C4-2B (cell line): Measurements from ENCODE around the gene NOP9.

Experiments
- ZFX ChIP-seq: fragments of 450-650 bp; IDR thresholded peaks from 2 replicates; pipeline ENCODE4 v1.6.1; 2017
- TF ChIP-seq, protein P1 (sequence below): fragments of 450-650 bp; conservative IDR thresholded peaks from 2 replicates; pipeline ENCODE4 v1.5.1; 2017; ENCODE audit warnings: mild to moderate bottlenecking

DNA sequence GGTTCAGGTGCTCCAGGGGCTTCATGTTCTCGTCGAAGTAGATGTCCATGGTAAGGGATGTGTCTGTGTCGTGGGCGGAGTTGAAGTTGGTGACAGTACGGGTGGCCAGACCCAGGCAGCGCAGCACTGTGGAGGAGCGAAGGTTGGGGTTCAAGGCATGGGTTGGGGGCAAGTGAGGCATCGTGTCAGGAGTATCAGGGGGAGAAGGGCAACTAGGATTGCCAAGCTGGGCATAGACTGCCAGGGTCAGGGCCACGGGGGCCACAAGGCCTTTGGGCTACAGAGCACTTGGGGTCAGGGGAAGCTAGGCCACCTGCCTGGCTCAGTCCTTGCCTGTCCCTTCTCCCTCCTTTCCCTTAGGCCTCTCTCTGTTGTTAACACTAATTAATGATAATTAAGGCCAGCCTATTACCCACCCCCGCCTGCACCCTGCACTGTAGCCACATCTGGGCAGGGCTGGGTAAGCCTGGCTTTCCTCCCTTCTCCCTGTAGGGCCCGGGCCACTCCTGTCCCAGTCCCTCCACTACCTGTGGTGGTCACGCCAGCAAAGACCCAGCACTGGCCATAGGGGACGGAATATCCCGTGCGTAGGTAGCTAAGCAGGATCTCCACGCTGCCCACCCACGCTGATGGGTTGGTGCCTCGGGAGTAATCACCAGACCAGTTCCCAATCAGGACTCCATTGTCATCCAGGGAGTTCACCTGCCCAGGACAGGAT lies 40.9 kb upstream of the NOP9 start:
- TF ChIP-seq, protein P1, sequence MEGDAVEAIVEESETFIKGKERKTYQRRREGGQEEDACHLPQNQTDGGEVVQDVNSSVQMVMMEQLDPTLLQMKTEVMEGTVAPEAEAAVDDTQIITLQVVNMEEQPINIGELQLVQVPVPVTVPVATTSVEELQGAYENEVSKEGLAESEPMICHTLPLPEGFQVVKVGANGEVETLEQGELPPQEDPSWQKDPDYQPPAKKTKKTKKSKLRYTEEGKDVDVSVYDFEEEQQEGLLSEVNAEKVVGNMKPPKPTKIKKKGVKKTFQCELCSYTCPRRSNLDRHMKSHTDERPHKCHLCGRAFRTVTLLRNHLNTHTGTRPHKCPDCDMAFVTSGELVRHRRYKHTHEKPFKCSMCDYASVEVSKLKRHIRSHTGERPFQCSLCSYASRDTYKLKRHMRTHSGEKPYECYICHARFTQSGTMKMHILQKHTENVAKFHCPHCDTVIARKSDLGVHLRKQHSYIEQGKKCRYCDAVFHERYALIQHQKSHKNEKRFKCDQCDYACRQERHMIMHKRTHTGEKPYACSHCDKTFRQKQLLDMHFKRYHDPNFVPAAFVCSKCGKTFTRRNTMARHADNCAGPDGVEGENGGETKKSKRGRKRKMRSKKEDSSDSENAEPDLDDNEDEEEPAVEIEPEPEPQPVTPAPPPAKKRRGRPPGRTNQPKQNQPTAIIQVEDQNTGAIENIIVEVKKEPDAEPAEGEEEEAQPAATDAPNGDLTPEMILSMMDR: no peak
- no peak for TF ChIP-seq ZFX
